ENCODE results near the gene GJD3.

- TF ChIP-seq, protein P1, sequence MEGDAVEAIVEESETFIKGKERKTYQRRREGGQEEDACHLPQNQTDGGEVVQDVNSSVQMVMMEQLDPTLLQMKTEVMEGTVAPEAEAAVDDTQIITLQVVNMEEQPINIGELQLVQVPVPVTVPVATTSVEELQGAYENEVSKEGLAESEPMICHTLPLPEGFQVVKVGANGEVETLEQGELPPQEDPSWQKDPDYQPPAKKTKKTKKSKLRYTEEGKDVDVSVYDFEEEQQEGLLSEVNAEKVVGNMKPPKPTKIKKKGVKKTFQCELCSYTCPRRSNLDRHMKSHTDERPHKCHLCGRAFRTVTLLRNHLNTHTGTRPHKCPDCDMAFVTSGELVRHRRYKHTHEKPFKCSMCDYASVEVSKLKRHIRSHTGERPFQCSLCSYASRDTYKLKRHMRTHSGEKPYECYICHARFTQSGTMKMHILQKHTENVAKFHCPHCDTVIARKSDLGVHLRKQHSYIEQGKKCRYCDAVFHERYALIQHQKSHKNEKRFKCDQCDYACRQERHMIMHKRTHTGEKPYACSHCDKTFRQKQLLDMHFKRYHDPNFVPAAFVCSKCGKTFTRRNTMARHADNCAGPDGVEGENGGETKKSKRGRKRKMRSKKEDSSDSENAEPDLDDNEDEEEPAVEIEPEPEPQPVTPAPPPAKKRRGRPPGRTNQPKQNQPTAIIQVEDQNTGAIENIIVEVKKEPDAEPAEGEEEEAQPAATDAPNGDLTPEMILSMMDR (IDR thresholded peaks at IDR 0.05; ENCODE audit: insufficient read depth, low read length) = no peak
- TF ChIP-seq POLR2AphosphoS5 (IDR thresholded peaks at IDR 0.05; ENCODE audit: low read depth) (no peak), SPI1 (IDR thresholded peaks at IDR 0.05; ENCODE audit: borderline replicate concordance, low read depth) (no peak), GABPA (IDR thresholded peaks at IDR 0.05; ENCODE audit: low read depth) (no peak)
- TF ChIP-seq, protein P2, sequence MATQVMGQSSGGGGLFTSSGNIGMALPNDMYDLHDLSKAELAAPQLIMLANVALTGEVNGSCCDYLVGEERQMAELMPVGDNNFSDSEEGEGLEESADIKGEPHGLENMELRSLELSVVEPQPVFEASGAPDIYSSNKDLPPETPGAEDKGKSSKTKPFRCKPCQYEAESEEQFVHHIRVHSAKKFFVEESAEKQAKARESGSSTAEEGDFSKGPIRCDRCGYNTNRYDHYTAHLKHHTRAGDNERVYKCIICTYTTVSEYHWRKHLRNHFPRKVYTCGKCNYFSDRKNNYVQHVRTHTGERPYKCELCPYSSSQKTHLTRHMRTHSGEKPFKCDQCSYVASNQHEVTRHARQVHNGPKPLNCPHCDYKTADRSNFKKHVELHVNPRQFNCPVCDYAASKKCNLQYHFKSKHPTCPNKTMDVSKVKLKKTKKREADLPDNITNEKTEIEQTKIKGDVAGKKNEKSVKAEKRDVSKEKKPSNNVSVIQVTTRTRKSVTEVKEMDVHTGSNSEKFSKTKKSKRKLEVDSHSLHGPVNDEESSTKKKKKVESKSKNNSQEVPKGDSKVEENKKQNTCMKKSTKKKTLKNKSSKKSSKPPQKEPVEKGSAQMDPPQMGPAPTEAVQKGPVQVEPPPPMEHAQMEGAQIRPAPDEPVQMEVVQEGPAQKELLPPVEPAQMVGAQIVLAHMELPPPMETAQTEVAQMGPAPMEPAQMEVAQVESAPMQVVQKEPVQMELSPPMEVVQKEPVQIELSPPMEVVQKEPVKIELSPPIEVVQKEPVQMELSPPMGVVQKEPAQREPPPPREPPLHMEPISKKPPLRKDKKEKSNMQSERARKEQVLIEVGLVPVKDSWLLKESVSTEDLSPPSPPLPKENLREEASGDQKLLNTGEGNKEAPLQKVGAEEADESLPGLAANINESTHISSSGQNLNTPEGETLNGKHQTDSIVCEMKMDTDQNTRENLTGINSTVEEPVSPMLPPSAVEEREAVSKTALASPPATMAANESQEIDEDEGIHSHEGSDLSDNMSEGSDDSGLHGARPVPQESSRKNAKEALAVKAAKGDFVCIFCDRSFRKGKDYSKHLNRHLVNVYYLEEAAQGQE (IDR thresholded peaks at IDR 0.05; ENCODE audit: insufficient replicate concordance, low read depth) = no peak
These were observed 39.5 kb upstream of the GJD3 start for GRCh38 chr17:40404003-40404402.
